Liver (tissue), 9 donors: Measurements from ENCODE around the gene CTDSP2. TPM values are rescaled to one million over a fixed set of nuclear protein-coding genes. Genes with fewer than 3 reads are reported as not detected.

Experiments used
- DNase-seq: peaks from one replicate; pipeline ENCODE4 v3.0.0-alpha.2; 2017; ENCODE audit warnings: low spot score
- H3K27ac ChIP-seq, 2 donors: one replicate each; pipeline ENCODE4 v1.7.0; 2013; ENCODE audit warnings: inconsistent platforms in 2 of 2, low read length in 2 of 2, control low read depth in 1 of 2, low read depth in 1 of 2, mild to moderate bottlenecking in 1 of 2
- H3K27me3 ChIP-seq, 4 donors: one replicate each; pipeline versions ENCODE4 v1.6.1 to v1.7.0; 2013; ENCODE audit warnings: low read length in 3 of 4, inconsistent platforms in 1 of 4, mild to moderate bottlenecking in 1 of 4, moderate library complexity in 1 of 4; ENCODE audit not compliant: control insufficient read depth in 4 of 4, insufficient read depth in 4 of 4
- H3K36me3 ChIP-seq, 4 donors: one replicate each; pipeline versions ENCODE4 v1.6.1 to v1.7.0; 2013; ENCODE audit warnings: low read length in 3 of 4, mild to moderate bottlenecking in 3 of 4, low read depth in 1 of 4, moderate library complexity in 1 of 4; ENCODE audit not compliant: control insufficient read depth in 4 of 4, insufficient read depth in 3 of 4
- H3K4me1 ChIP-seq, 4 donors: one replicate each; pipeline versions ENCODE4 v1.6.1 to v1.7.0; 2013; ENCODE audit warnings: low read length in 3 of 4, mild to moderate bottlenecking in 3 of 4, moderate library complexity in 1 of 4; ENCODE audit not compliant: control insufficient read depth in 4 of 4, insufficient read depth in 4 of 4
- H3K4me3 ChIP-seq, 3 donors: one replicate each; pipeline versions ENCODE4 v1.6.1 to v1.7.0; 2013; ENCODE audit warnings: low read length in 3 of 3, control low read depth in 1 of 3, low read depth in 1 of 3, mild to moderate bottlenecking in 1 of 3
- H3K9ac ChIP-seq, 2 donors: one replicate each; pipeline ENCODE4 v1.7.0; 2013; ENCODE audit warnings: low read length in 2 of 2, mild to moderate bottlenecking in 2 of 2, moderate library complexity in 2 of 2, control low read depth in 1 of 2, low read depth in 1 of 2
- H3K9me3 ChIP-seq, 4 donors: one replicate each; pipeline versions ENCODE4 v1.6.1 to v1.7.0; 2013; ENCODE audit warnings: low read length in 3 of 4; ENCODE audit not compliant: control insufficient read depth in 4 of 4
- EGR1 ChIP-seq, 2 donors: IDR thresholded peaks; 2 replicates each; pipeline ENCODE4 v1.6.1; 2016 to 2018; ENCODE audit warnings: antibody characterized with exemption in 2 of 2, low read depth in 2 of 2
- FOXA1 ChIP-seq: IDR thresholded peaks from 2 replicates; pipeline ENCODE4 v1.6.1; 2016; ENCODE audit warnings: antibody characterized with exemption
- FOXA2 ChIP-seq: IDR thresholded peaks from 2 replicates; pipeline ENCODE4 v1.6.1; 2016; ENCODE audit warnings: antibody characterized with exemption
- GABPA ChIP-seq, 2 donors: IDR thresholded peaks in 1 of 2; conservative IDR thresholded peaks in 1 of 2; 2 replicates each; pipeline ENCODE4 v1.6.1; 2016; ENCODE audit warnings: antibody characterized with exemption in 2 of 2, mild to moderate bottlenecking in 1 of 2, moderate library complexity in 1 of 2
- HNF4A ChIP-seq, 2 donors: conservative IDR thresholded peaks; 2 replicates each; pipeline ENCODE4 v1.6.1; 2016; ENCODE audit warnings: antibody characterized with exemption in 2 of 2, mild to moderate bottlenecking in 2 of 2
- HNF4G ChIP-seq: IDR thresholded peaks from 2 replicates; pipeline ENCODE4 v1.6.1; 2016; ENCODE audit warnings: antibody characterized with exemption
- NR2F2 ChIP-seq: IDR thresholded peaks from 2 replicates; pipeline ENCODE4 v1.6.1; 2016; ENCODE audit warnings: antibody characterized with exemption
- RAD21 ChIP-seq, 2 donors: IDR thresholded peaks; 2 replicates each; pipeline ENCODE4 v1.6.1; 2016; ENCODE audit warnings: antibody characterized with exemption in 2 of 2, mild to moderate bottlenecking in 2 of 2
- RXRA ChIP-seq, 2 donors: IDR thresholded peaks; 2 replicates each; pipeline ENCODE4 v1.6.1; 2017 to 2018; ENCODE audit warnings: antibody characterized with exemption in 2 of 2, mild to moderate bottlenecking in 1 of 2
- SP1 ChIP-seq: IDR thresholded peaks from 2 replicates; pipeline ENCODE4 v1.6.1; 2018; ENCODE audit warnings: antibody characterized with exemption, mild to moderate bottlenecking
- TAF1 ChIP-seq: conservative IDR thresholded peaks from 2 replicates; pipeline ENCODE4 v1.6.1; 2016; ENCODE audit warnings: antibody characterized with exemption, mild to moderate bottlenecking
- YY1 ChIP-seq: IDR thresholded peaks from 2 replicates; pipeline ENCODE4 v1.6.1; 2016; ENCODE audit warnings: antibody characterized with exemption, mild to moderate bottlenecking
- WGBS: extraction: QIAGEN DNeasy Blood & Tissue Kit; methylation state at CpG from one replicate; pipeline ENCODE4 v1.1.7; 2013; 5-methylcytosine and 5-hydroxymethylcytosine counted together
- polyA plus RNA-seq, 2 donors: library from polyadenylated mRNA; stranded (reverse) in 1 of 2; unstranded in 1 of 2; fragments of 200-250 nt in 1 of 2; fragments of >200 nt in 1 of 2; fragmentation: Nextera tagmentation in 1 of 2; extraction: Ambion mirVana in 1 of 2; gene quantifications; one replicate each; pipeline versions ENCODE4 v1.2.1 to v1.2.3, GENCODE V29; 2013 to 2015
- total RNA-seq, 2 donors: library from RNA; depleted of rRNA; stranded (reverse); fragments of >200 nt; gene quantifications; one replicate each; pipeline ENCODE4 v1.2.3, GENCODE V29; 2014
- TF ChIP-seq, protein P1 (sequence below): fragments of 150-350 bp; IDR thresholded peaks from 2 replicates; pipeline ENCODE4 v1.5.1; 2017; ENCODE audit warnings: improper control_type of control experiment, low read depth, low read length; ENCODE audit not compliant: missing input control
- TF ChIP-seq, protein P2 (sequence below): IDR thresholded peaks from 2 replicates; pipeline ENCODE4 v1.6.1; 2016; ENCODE audit warnings: antibody characterized with exemption
- TF ChIP-seq, protein P3 (sequence below): IDR thresholded peaks from 2 replicates; pipeline ENCODE4 v1.6.1; 2016; ENCODE audit warnings: antibody characterized with exemption
- TF ChIP-seq, protein P4 (sequence below): IDR thresholded peaks from 2 replicates; pipeline ENCODE4 v1.6.1; 2016; ENCODE audit warnings: antibody characterized with exemption, mild to moderate bottlenecking
- donor health status: healthy.
- donor health status: healthy.
- donor health status: healthy.
- donor health status: healthy.
- donor health status: healthy.

The CTDSP2 gene
- total and polyA plus RNA-seq, 4 donors, result 20.1 to 60.9 (median 43.7) TPM

DNA sequence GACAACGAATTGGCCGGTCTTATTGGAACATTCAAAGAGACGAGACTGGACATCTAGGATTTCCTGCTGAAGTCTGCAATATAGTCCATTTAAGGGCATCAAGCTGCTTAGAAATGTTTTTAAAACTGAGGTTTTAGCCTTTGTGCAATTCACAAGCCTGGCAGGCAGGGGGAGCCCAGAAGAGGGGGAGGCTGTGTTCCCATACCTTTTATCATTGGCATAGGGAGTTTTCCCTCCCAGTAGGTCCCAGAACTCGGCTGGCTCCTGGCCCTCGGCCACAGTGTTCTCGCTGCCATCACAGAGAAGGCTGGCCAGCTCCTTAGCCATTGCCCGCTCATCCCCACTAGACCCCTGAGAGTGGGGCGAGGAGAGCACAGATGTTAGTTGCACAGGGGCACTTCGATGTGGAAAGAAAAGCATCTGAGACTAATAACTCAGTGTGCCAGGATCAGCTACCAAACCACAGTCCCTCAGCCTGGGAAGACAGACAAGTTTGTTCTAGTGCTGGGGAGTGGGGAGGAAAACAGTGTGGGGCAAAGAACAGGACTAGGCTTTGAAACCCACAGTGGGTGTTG is 43.1 kb downstream of the CTDSP2 start:
- H3K9me3 ChIP-seq, result no peaks in the 10 kb centered on the region
- H3K27ac ChIP-seq, result no peak overlapping the region
- peaks cover 4 to 62% (median 45%) of the 10 kb centered on the region in 4 donors for H3K36me3 ChIP-seq
- TF ChIP-seq SP1, result no peak
- TF ChIP-seq RAD21 (IDR thresholded peaks at IDR 0.05), result peak; percentile 82 to 91
- TF ChIP-seq, protein P1, sequence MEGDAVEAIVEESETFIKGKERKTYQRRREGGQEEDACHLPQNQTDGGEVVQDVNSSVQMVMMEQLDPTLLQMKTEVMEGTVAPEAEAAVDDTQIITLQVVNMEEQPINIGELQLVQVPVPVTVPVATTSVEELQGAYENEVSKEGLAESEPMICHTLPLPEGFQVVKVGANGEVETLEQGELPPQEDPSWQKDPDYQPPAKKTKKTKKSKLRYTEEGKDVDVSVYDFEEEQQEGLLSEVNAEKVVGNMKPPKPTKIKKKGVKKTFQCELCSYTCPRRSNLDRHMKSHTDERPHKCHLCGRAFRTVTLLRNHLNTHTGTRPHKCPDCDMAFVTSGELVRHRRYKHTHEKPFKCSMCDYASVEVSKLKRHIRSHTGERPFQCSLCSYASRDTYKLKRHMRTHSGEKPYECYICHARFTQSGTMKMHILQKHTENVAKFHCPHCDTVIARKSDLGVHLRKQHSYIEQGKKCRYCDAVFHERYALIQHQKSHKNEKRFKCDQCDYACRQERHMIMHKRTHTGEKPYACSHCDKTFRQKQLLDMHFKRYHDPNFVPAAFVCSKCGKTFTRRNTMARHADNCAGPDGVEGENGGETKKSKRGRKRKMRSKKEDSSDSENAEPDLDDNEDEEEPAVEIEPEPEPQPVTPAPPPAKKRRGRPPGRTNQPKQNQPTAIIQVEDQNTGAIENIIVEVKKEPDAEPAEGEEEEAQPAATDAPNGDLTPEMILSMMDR, result peak; percentile 78
- no peaks in the 10 kb centered on the region for H3K27me3 ChIP-seq
- WGBS, result 58% methylated on average over 9 of the region's 9 CpGs
- no peak overlapping the region for H3K4me3 ChIP-seq
- no peaks in the 10 kb centered on the region for H3K4me1 ChIP-seq
- no peak for DNase-seq
- no peak overlapping the region for H3K9ac ChIP-seq

DNA sequence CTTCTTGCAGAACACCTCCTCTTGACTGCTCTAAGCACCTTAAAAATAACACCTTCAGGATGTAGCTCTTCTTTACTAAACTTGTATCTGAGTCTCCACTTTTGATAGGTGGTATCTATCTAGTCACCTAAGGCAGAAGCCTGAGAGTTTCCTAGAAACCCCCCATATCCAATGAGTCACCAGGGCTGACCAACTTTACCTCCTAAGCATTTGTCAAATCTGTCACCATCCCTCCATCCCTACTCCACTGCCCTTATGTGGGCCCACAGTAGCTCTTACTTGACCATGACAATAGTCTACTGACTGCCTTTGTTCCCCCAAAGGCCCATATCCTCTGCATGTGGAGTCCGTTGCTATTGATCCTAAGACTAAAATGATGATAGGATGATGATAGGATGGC is 43.9 kb downstream of the CTDSP2 start:
- H3K4me1 ChIP-seq, result no peaks in the 10 kb centered on the region
- WGBS, result 97% methylated on average over 1 of the region's 1 CpG

DNA sequence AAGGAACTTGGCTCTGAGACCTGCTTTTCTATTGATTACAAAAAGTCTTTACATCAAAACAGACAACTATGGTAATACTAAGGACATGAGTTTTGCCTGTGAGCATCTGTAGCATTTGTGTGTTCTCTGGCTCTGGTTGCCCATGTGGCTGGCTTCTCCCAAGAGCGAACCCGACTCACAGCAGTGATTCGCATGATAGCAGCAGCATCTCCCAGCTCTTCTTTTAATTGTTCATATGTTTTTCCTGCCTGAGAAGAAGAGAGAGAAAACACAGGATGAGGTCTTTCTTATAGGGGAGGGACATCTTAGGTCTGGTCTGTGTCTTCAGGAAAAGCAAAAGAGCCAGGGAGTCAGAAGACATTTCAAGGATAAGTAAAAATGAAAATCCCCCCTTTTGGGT is 45.6 kb downstream of the CTDSP2 start:
- 96% methylated on average over 3 of the region's 3 CpGs for WGBS

More for the DNA sequence above, 43.9 kb downstream of the CTDSP2 start:
- no peak overlapping the region for H3K4me3 ChIP-seq
- no peak overlapping the region for H3K9ac ChIP-seq
- H3K9me3 ChIP-seq, result no peaks in the 10 kb centered on the region
- no peaks in the 10 kb centered on the region for H3K27me3 ChIP-seq
- peaks cover 7 to 57% (median 39%) of the 10 kb centered on the region in 4 donors for H3K36me3 ChIP-seq
- DNase-seq, result no peak
- TF ChIP-seq HNF4A (conservative IDR thresholded peaks at IDR 0.05), result no peak
- no peak overlapping the region for H3K27ac ChIP-seq

More for the DNA sequence above, 45.6 kb downstream of the CTDSP2 start:
- Histone ChIP-seq H3K4me3 (no peak overlapping the region), H3K9me3 (no peaks in the 10 kb centered on the region), H3K9ac (no peak overlapping the region), H3K27me3 (no peaks in the 10 kb centered on the region), H3K4me1 (no peaks in the 10 kb centered on the region), H3K27ac (no peak overlapping the region), H3K36me3 (peaks cover 7 to 57% (median 38%) of the 10 kb centered on the region in 4 donors)
- DNase-seq, result no peak
- TF ChIP-seq FOXA2, result no peak
- TF ChIP-seq RXRA (IDR thresholded peaks at IDR 0.05), result no peak
- TF ChIP-seq, protein P2, sequence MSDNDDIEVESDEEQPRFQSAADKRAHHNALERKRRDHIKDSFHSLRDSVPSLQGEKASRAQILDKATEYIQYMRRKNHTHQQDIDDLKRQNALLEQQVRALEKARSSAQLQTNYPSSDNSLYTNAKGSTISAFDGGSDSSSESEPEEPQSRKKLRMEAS, result no peak
- TF ChIP-seq, protein P3, sequence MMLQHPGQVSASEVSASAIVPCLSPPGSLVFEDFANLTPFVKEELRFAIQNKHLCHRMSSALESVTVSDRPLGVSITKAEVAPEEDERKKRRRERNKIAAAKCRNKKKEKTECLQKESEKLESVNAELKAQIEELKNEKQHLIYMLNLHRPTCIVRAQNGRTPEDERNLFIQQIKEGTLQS, result no peak
- TF ChIP-seq EGR1 (IDR thresholded peaks at IDR 0.05; ENCODE audit: low read depth in 2 of 2), result no peak
- no peak for TF ChIP-seq YY1
- no peak for TF ChIP-seq NR2F2
- TF ChIP-seq FOXA1, result no peak
- TF ChIP-seq RAD21 (IDR thresholded peaks at IDR 0.05), result no peak
- no peak for TF ChIP-seq TAF1
- TF ChIP-seq HNF4G, result no peak
- TF ChIP-seq GABPA (IDR thresholded peaks at IDR 0.05 in 1 of 2, conservative IDR thresholded peaks at IDR 0.05 in 1 of 2), result no peak
- TF ChIP-seq, protein P4, sequence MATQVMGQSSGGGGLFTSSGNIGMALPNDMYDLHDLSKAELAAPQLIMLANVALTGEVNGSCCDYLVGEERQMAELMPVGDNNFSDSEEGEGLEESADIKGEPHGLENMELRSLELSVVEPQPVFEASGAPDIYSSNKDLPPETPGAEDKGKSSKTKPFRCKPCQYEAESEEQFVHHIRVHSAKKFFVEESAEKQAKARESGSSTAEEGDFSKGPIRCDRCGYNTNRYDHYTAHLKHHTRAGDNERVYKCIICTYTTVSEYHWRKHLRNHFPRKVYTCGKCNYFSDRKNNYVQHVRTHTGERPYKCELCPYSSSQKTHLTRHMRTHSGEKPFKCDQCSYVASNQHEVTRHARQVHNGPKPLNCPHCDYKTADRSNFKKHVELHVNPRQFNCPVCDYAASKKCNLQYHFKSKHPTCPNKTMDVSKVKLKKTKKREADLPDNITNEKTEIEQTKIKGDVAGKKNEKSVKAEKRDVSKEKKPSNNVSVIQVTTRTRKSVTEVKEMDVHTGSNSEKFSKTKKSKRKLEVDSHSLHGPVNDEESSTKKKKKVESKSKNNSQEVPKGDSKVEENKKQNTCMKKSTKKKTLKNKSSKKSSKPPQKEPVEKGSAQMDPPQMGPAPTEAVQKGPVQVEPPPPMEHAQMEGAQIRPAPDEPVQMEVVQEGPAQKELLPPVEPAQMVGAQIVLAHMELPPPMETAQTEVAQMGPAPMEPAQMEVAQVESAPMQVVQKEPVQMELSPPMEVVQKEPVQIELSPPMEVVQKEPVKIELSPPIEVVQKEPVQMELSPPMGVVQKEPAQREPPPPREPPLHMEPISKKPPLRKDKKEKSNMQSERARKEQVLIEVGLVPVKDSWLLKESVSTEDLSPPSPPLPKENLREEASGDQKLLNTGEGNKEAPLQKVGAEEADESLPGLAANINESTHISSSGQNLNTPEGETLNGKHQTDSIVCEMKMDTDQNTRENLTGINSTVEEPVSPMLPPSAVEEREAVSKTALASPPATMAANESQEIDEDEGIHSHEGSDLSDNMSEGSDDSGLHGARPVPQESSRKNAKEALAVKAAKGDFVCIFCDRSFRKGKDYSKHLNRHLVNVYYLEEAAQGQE, result no peak
